DMS 273 (cell line): ENCODE data around the gene ADGRE3.
A peak's percentile ranks its signal among the peaks of the same experiment; 100 is the strongest.
"Not testable (repeated sequence)": the region's sequence is repeated elsewhere in the genome, so short reads cannot be mapped to it uniquely, and the experiment has no call there.

Experiments
- DNase-seq: peaks from one replicate; lab custom pipeline; 2025; ENCODE audit not compliant: unreplicated experiment; lab: John Stamatoyannopoulos, UW

Gene ADGRE3

DNA sequence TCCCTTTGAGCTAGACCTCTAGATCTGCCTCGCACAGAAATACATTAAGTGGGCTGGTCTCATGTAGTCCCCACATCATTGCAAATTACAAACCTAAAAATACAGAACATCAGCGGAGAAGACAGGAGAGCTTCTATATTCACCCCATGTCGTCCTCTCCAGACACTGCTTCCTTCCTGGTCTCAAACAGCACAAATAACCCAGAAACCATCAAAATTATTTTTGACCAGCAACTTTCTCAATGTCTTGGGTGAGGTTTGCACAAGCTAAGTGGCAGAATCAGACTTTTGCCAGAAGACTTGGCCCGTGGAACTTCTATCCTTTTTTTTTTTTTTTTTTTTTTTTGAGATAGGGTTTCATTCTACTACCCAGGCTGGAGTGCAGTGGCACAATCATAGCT, 63.6 kb downstream of the ADGRE3 start:
- DNase-seq: no peak

DNA sequence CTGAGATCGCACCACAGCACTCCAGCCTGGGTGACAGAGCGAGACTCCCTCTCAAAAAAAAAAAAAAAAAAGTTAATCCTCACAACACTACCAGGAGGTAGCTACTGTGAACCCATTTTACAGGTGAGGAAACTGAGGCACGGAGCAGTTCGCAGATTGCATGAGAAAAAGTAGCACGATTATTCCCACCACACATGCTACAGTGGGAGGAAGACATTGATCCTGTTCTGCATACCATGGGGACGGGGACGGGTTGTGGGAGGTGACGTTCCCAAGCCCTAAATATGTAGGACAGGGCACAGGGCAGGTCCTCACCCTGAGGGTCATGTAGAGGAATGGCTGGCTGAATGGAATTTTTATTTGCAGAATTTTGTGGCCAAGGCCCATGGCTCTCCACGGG, 68.0 kb downstream of the ADGRE3 start:
- no peak for DNase-seq

DNA sequence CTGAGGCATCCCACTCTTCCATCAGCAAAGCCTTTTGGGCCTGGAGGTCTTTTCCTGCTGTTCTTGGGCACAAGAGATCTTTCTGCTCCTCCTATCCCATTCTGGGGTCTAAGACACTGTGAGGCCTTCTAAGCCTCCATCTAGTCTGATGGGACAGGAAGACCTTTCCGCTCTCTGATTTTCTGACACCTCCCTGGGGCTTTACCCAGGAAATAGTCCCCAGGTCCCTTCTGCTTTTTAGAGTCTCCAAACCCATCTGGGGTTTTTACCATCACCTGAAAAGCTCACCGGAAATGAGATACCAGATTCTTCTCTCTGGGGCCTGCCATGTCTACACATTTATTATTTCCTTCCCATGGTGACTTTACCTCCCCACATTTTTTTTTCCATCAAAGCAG, 70.7 kb downstream of the ADGRE3 start:
- DNase-seq: no peak

- DNase-seq: no peak
These were observed 75.0 kb downstream of the ADGRE3 start for GRCh38 chr19:14599548-14600147.

- no peak for DNase-seq
These were observed 79.1 kb downstream of the ADGRE3 start for GRCh38 chr19:14595558-14595957.

GRCh38 chr19:14589433-14589832, 85.2 kb downstream of the ADGRE3 start:
- DNase-seq: not testable (repeated sequence)

DNA sequence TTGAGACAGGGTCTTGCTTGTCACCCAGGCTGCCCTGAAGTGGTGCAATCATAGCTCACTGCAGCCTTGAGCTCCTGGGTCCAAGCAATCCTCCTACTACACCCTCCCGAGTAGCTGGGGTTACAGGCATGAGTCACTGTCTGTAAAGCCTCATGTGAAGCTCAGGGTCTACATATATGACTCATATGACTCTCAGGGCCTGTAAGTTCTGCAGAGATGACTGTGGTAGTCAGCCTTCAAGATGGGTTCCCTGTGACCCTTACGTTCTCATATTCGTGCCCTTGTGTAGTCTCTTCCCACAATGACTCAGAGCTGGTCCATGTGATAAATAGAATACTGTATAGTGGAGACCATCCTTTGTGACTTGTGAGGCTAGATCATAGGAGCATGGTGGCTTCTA, 89.5 kb downstream of the ADGRE3 start:
- DNase-seq: not testable (repeated sequence)

DNA sequence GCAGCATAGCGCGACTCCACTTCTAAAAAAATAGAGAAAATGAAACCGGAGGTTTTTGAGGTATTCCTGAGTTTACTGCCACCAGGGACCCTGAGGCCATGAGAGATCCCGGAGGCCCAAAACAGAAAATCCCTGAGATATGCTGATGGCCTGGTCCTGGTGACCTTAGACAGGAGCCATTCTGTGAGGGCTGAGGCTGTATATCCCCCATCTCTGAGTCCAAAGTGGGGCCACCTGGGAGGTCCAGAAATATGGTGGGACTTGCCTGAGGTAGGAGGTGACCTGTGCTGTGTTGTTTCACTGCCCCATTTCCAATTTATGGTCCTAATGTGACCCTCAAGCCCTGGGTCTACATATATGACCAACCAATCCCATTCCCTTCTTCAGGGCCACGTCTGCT, 90.3 kb downstream of the ADGRE3 start:
- not testable (repeated sequence) for DNase-seq

- DNase-seq: no peak
These were observed 91.7 kb downstream of the ADGRE3 start, which contains the start of gene CLEC17A for GRCh38 chr19:14582894-14583340. CLEC17A (plus strand) TSS chr19:14583084; CDS start chr19:14583161, 77 bp downstream.

GRCh38 chr19:14580623-14581237, 93.9 kb downstream of the ADGRE3 start:
- DNase-seq: peak; percentile 51

DNA sequence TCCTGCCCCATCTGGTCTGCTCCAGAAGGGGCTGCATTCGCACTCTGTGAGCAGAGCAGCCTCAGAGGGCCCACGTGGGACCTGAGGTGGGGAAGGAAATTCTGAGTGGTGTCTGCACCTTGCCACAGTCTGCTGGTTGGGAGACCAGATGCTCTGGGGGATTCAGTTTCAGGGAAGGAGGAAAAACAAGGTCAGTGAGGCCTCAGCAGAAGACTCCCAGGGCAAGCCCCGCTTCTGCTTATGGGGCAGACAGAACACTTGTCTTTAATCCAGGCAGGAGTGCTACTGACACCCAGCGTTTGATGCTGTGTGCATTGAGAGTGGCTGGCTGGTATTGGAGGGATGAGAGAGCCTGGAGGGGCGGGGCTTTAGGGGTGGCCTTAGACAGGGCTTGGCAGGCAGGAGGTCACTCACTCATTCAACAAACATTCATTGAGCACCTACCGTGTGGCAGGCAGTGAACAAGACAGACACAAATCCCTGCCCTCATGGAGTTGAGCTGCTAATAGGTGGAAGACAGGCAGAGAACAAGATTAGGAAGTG, 96.7 kb downstream of the ADGRE3 start:
- peak; percentile 86 for DNase-seq

GRCh38 chr19:14577264-14577663, 97.4 kb downstream of the ADGRE3 start:
- no peak for DNase-seq

DNA sequence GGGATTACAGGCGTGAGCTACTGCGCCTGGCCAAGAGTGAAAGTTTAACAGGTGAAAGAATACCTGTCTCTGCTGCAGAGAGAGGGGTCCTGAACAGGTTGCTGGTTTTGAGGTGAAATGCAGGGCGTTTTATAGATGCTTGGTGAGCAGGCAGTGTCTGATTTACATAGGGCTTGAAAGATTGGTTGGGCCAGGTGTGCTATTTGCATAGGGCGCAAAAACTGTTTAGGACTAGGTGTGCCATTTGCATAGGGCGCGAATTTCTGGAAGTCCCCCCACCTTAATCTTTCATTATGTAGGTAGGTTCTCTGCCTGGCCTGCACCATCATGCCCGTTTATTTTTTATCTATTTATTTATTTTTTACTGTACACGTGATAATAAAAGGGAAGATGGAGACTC, 98.3 kb downstream of the ADGRE3 start:
- DNase-seq: no peak

GRCh38 chr19:14575428-14575980, 99.1 kb downstream of the ADGRE3 start:
- DNase-seq: no peak

GRCh38 chr19:14571695-14572490, 102.8 kb downstream of the ADGRE3 start, which contains the start of gene NDUFB7:
NDUFB7 (minus strand) TSS chr19:14572066; CDS start chr19:14572000, 66 bp downstream.
- peak; percentile 98 for DNase-seq

DNA sequence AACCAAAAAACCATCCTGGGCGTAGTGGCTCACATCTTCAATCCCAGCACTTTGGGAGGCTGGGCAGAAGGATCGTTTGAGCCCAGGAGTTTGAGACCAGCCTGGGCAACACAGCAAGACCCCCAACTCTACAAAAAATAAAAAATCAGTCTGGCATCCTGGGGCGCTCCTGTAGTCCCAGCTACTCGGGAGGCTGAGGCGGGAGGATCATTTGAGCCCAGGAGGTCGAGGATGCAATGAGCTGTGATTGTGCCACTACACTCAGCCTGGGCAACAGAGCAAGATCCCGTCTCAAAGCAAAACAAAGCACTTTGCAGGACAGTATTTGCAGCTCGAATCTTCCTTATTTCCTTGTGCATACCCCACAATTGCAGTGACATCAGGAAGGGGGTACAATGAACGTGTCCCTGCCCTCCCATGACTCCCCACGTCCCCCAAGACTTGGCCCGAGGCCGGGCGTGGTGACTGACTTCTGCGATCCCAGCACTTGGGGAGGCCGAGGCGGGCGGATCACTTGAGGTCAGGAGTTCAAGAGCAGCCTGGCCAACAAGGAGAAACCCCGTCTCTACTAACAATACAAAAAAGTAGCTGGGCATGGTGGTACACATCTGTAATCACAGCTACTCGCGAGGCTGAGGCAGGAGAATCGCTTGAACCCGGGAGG, 103.6 kb downstream of the ADGRE3 start:
- no peak for DNase-seq
